RWPE2 (cell line): Measurements from ENCODE around the gene ZBTB43.
"Not testable (repeated sequence)": the region's sequence is repeated elsewhere in the genome, so short reads cannot be mapped to it uniquely, and the experiment has no call there.

Experiments used
- ATAC-seq: fragments of 200-7000 bp; cut with Tn5 transposase; 3 replicates; pipeline ENCODE4 v1.9.1; 2021; ENCODE audit warnings: low read depth
- DNase-seq: peaks from one replicate; pipeline ENCODE4 v3.0.0-alpha.2; 2020; ENCODE audit warnings: low spot score
- H3K27ac ChIP-seq: fragments of 450-650 bp; 2 replicates; pipeline ENCODE4 v1.5.1; 2017; ENCODE audit warnings: mild to moderate bottlenecking; ENCODE audit not compliant: poor library complexity, severe bottlenecking
- H3K27me3 ChIP-seq: fragments of 250-450 bp; sonication (Bioruptor Pico); 2 replicates; pipeline ENCODE4 v1.5.1; 2021; ENCODE audit warnings: mild to moderate bottlenecking, moderate library complexity; ENCODE audit not compliant: insufficient read depth, poor library complexity, severe bottlenecking
- H3K36me3 ChIP-seq: fragments of 250-450 bp; sonication (Bioruptor Pico); 2 replicates; pipeline ENCODE4 v1.5.1; 2020; ENCODE audit warnings: low read depth, mild to moderate bottlenecking, moderate library complexity
- H3K4me1 ChIP-seq: fragments of 250-450 bp; sonication (Bioruptor Pico); 2 replicates; pipeline ENCODE4 v1.5.1; 2021; ENCODE audit warnings: mild to moderate bottlenecking, moderate library complexity; ENCODE audit not compliant: insufficient read depth, poor library complexity, severe bottlenecking
- H3K4me3 ChIP-seq: fragments of 250-450 bp; sonication (Bioruptor Pico); 2 replicates; pipeline ENCODE4 v1.5.1; 2021; ENCODE audit warnings: mild to moderate bottlenecking, moderate library complexity; ENCODE audit not compliant: severe bottlenecking
- H3K9me3 ChIP-seq: fragments of 250-450 bp; sonication (Bioruptor Pico); 2 replicates; pipeline ENCODE4 v1.5.1; 2021; ENCODE audit warnings: mild to moderate bottlenecking, moderate library complexity; ENCODE audit not compliant: severe bottlenecking
- TF ChIP-seq, protein P1 (sequence below): fragments of 450-650 bp; IDR thresholded peaks from one replicate; pipeline ENCODE4 v1.5.1; 2017; ENCODE audit warnings: mild to moderate bottlenecking, moderate library complexity; ENCODE audit not compliant: poor library complexity, severe bottlenecking

Gene ZBTB43

DNA sequence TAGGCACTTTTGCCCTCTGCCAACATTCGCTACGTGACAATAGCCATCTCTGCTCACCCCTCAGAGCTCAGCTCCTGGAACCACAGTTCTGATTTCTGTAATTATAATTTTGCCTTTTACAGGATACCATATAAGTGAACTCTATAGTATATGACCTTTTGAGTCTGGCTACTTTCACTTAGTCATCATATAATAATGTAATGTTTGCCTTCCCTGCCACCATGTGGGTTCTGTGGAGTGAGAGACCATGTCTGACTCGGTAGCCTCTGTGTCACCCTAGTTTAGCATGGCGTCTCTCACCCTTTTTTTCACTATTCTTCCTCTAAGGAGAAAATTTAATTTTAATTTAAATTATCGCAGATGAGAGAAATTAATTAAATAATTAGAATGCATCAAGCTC is 28.9 kb upstream of the ZBTB43 start:
- Histone ChIP-seq H3K36me3 (no peaks in the 10 kb centered on the region), H3K4me1 (no peaks in the 10 kb centered on the region), H3K27me3 (peaks cover 3% of the 10 kb centered on the region), H3K27ac (no peak overlapping the region), H3K9me3 (no peaks in the 10 kb centered on the region), H3K4me3 (no peak overlapping the region)
- TF ChIP-seq, protein P1, sequence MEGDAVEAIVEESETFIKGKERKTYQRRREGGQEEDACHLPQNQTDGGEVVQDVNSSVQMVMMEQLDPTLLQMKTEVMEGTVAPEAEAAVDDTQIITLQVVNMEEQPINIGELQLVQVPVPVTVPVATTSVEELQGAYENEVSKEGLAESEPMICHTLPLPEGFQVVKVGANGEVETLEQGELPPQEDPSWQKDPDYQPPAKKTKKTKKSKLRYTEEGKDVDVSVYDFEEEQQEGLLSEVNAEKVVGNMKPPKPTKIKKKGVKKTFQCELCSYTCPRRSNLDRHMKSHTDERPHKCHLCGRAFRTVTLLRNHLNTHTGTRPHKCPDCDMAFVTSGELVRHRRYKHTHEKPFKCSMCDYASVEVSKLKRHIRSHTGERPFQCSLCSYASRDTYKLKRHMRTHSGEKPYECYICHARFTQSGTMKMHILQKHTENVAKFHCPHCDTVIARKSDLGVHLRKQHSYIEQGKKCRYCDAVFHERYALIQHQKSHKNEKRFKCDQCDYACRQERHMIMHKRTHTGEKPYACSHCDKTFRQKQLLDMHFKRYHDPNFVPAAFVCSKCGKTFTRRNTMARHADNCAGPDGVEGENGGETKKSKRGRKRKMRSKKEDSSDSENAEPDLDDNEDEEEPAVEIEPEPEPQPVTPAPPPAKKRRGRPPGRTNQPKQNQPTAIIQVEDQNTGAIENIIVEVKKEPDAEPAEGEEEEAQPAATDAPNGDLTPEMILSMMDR = no peak
- DNase-seq (no peak), ATAC-seq (no peak)

DNA sequence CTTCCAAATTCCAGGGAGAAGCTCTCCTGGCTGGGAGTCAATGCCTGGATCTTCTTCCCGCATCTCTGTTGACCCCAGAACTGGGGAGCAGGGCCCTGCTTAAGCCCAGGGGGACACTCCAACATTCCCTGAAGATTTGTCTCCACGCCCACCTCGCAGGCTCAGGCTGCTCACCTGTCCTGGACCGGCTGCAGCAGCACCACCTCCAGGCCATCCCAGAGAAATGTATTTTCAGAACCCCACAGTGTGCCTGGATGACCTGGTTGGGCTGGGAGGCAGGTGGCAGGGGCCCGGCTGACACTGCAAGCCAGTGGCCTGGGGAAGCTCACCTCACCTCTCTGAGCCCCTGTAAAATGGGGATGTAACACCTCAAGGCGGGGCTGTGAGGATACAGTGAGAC is 27.1 kb upstream of the ZBTB43 start:
- no peak for DNase-seq
- 0 out of 3 replicates have a peak, but pooled peaks have one; percentile 36 for ATAC-seq

DNA sequence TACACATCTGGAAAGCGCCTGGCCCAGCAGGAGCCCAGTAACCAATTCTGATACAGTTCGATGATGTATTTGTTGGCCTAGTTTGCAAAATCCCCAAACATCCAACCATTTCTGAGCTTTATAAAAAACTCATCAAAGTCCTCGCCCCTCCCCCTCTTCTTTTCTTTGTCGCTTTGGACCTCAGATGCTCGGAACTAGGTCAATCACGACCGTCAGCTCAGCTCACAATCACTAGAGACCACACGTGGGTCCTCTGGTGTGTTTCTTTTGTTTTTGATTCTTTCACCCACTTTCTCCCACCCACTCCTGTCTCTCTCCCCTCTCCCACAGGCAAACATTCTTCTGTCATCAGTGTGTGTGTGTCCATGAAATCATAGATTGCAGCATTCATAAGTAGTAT is 26.7 kb upstream of the ZBTB43 start:
- Histone ChIP-seq H3K27me3 (peaks cover 3% of the 10 kb centered on the region), H3K27ac (no peak overlapping the region), H3K9me3 (no peaks in the 10 kb centered on the region), H3K4me1 (no peaks in the 10 kb centered on the region), H3K4me3 (no peak overlapping the region), H3K36me3 (no peaks in the 10 kb centered on the region)
- TF ChIP-seq, protein P1 = peak; percentile 9
- DNase-seq (no peak), ATAC-seq (no peak)

More for the DNA sequence above, 27.1 kb upstream of the ZBTB43 start:
- Histone ChIP-seq H3K27me3 (peaks cover 3% of the 10 kb centered on the region), H3K36me3 (no peaks in the 10 kb centered on the region), H3K27ac (no peak overlapping the region), H3K4me3 (no peak overlapping the region), H3K4me1 (no peaks in the 10 kb centered on the region), H3K9me3 (no peaks in the 10 kb centered on the region)
- TF ChIP-seq, protein P1 = peak; percentile 28

DNA sequence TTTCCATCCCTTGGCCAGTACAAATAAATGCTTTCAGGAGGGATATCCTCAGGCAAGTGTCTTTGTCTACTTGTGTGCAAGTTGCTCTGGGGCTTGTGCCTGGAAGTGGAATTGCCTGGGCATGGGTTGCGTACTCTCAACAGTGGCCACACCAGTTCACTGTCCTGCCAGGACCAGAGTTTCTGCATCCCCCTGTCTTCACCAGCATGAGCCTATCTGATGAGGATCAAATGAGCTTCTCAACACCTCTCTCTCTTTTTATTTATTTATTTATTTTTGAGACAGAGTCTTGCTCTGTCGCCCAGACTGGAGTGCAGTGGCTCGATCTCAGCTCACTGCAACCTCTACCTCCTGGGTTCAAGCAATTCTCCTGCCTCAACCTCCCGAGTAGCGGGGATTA is 26.1 kb upstream of the ZBTB43 start:
- H3K4me3 ChIP-seq, H3K27me3 ChIP-seq, ATAC-seq, H3K9me3 ChIP-seq, H3K27ac ChIP-seq, DNase-seq, H3K4me1 ChIP-seq, H3K36me3 ChIP-seq: not testable (repeated sequence)

GRCh38 chr9:126781186-126782052 is 23.4 kb upstream of the ZBTB43 start:
- Histone ChIP-seq H3K9me3 (no peaks in the 10 kb centered on the region), H3K4me1 (no peaks in the 10 kb centered on the region), H3K27me3 (no peaks in the 10 kb centered on the region), H3K4me3 (no peak overlapping the region), H3K27ac (no peak overlapping the region), H3K36me3 (no peaks in the 10 kb centered on the region)
- ATAC-seq = peak; percentile 94
- no peak for DNase-seq
- TF ChIP-seq, protein P1 = peak; percentile 91
